ENCODE results near the gene NCF4.

The NCF4 gene

GRCh38 chr22:36860821-36861659 lies at the start of gene NCF4:
Gene NCF4, plus strand, starts transcription at chr22:36861006. Its CDS starts 166 bp downstream, at chr22:36861172.
- DNase-seq (ENCODE audit: low spot score) = no peak

GRCh38 chr22:36811094-36811800 lies 49.6 kb upstream of the NCF4 start:
- DNase-seq (ENCODE audit: low spot score) = no peak

GRCh38 chr22:36814801-36815200 lies 46.0 kb upstream of the NCF4 start:
- DNase-seq (ENCODE audit: low spot score) = no peak

- DNase-seq (ENCODE audit: low spot score) = no peak
Measured at GRCh38 chr22:36815558-36816338, 45.1 kb upstream of the NCF4 start.

GRCh38 chr22:36816339-36816635 lies 44.5 kb upstream of the NCF4 start:
- no peak for DNase-seq (ENCODE audit: low spot score)

- DNase-seq (ENCODE audit: low spot score) = peak; percentile 60
Measured at GRCh38 chr22:36816636-36817524, 43.9 kb upstream of the NCF4 start, which contains the start of gene PVALB. Gene PVALB, minus strand, starts transcription at chr22:36817035. Its CDS starts 30 bp downstream, at chr22:36817005.

- DNase-seq (ENCODE audit: low spot score) = no peak
Measured at GRCh38 chr22:36817525-36817848, 43.3 kb upstream of the NCF4 start.

GRCh38 chr22:36818010-36818642 lies 42.7 kb upstream of the NCF4 start:
- no peak for DNase-seq (ENCODE audit: low spot score)

- DNase-seq (ENCODE audit: low spot score) = no peak
Measured at GRCh38 chr22:36819112-36819511, 41.7 kb upstream of the NCF4 start.

GRCh38 chr22:36822581-36822980 lies 38.2 kb upstream of the NCF4 start:
- DNase-seq (ENCODE audit: low spot score) = no peak

- no peak for DNase-seq (ENCODE audit: low spot score)
Measured at GRCh38 chr22:36823186-36823839, 37.5 kb upstream of the NCF4 start.

GRCh38 chr22:36824655-36825054 lies 36.2 kb upstream of the NCF4 start:
- DNase-seq (ENCODE audit: low spot score) = no peak

GRCh38 chr22:36826262-36826661 lies 34.5 kb upstream of the NCF4 start:
- no peak for DNase-seq (ENCODE audit: low spot score)

GRCh38 chr22:36828815-36829214 lies 32.0 kb upstream of the NCF4 start:
- no peak for DNase-seq (ENCODE audit: low spot score)

- DNase-seq (ENCODE audit: low spot score) = no peak
Measured at GRCh38 chr22:36829370-36830002, 31.3 kb upstream of the NCF4 start.

- no peak for DNase-seq (ENCODE audit: low spot score)
Measured at GRCh38 chr22:36830601-36831000, 30.2 kb upstream of the NCF4 start.

- no peak for DNase-seq (ENCODE audit: low spot score)
Measured at GRCh38 chr22:36831206-36831605, 29.6 kb upstream of the NCF4 start.

GRCh38 chr22:36831717-36832116 lies 29.1 kb upstream of the NCF4 start:
- no peak for DNase-seq (ENCODE audit: low spot score)

GRCh38 chr22:36833073-36833472 lies 27.7 kb upstream of the NCF4 start:
- no peak for DNase-seq (ENCODE audit: low spot score)

- DNase-seq (ENCODE audit: low spot score) = no peak
Measured at GRCh38 chr22:36835903-36836302, 24.9 kb upstream of the NCF4 start.

Measured in COLO829 (cell line).